GM21717 (cell line): Measurements from ENCODE around the gene DPP9.

Source experiments
- ATAC-seq: cut with Tn5 transposase; IDR thresholded peaks from one replicate; pipeline ENCODE4 v1.9.1; 2021; ENCODE audit warnings: mild to moderate bottlenecking, moderate library complexity; ENCODE audit not compliant: unreplicated experiment

Gene DPP9

DNA sequence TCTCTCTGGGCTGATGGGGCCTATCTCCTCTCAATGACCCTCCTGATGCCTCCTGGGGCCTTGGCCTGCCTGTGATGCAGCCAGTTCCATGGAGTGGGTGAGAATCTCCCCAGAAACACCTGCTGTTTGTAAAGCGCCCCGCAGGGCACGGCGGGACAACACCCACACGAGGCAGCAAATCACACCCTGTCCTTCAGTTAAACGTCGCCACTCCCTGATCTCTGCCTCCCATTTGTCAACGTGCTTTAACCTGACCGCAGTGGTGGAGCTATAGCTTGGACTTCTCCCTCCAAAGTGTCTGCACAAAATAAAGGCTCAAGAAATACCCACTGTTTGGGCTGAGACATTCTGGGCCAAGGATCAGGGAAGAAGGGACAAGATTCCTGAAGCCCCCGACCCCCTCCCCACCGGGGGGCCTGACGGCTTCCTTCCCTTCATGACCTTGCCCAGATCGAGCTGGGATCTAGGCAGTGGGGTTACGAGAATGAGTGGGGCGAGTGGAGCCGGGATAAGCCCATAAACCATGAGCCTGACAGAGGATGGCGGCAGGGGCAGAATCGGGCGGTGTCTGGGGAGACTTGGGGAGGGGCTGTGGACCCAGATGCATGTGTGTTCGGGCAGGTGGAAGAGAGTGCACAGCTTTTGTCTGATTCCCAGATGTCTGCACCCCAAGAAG lies 61.5 kb downstream of the DPP9 start:
- ATAC-seq = no peak

GRCh38 chr19:4660993-4661392 lies 62.6 kb downstream of the DPP9 start:
- no peak for ATAC-seq

- no peak for ATAC-seq
Observed at GRCh38 chr19:4660181-4660791, 63.4 kb downstream of the DPP9 start.

GRCh38 chr19:4657835-4658234 lies 65.8 kb downstream of the DPP9 start:
- ATAC-seq = no peak

GRCh38 chr19:4657262-4657661 lies 66.4 kb downstream of the DPP9 start:
- no peak for ATAC-seq

DNA sequence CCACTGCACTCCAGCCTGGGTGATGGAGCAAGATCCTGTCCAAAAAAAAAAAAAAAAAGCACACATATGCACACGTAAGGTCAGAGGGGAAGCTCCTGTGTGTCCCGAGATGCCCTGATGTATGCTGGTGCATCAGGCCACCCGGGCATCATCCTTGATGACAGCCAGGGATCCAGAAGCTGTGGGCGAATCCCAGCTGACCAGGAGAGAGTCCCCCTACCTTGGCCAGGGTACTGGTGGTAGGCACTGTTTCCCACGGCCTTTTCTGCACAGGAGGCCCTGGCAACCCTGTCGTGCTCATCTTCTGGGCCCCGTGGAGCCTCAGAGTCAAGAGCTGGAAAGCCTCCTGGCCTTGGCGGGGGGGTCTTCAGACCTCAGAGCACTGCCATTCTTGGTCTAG lies 67.5 kb downstream of the DPP9 start:
- ATAC-seq = no peak

- no peak for ATAC-seq
Observed at GRCh38 chr19:4654437-4655361, 68.9 kb downstream of the DPP9 start.

GRCh38 chr19:4653793-4654436 lies 69.7 kb downstream of the DPP9 start:
- ATAC-seq = no peak

- ATAC-seq = no peak
Observed at GRCh38 chr19:4652075-4652474, 71.6 kb downstream of the DPP9 start.

- ATAC-seq = no peak
Observed at GRCh38 chr19:4650159-4650558, 73.5 kb downstream of the DPP9 start.

- no peak for ATAC-seq
Observed at GRCh38 chr19:4649392-4650047, 74.1 kb downstream of the DPP9 start.

- no peak for ATAC-seq
Observed at GRCh38 chr19:4647676-4648644, 75.7 kb downstream of the DPP9 start.

- ATAC-seq = no peak
Observed at GRCh38 chr19:4645718-4646117, 77.9 kb downstream of the DPP9 start.

- no peak for ATAC-seq
Observed at GRCh38 chr19:4642625-4643024, 81.0 kb downstream of the DPP9 start.

DNA sequence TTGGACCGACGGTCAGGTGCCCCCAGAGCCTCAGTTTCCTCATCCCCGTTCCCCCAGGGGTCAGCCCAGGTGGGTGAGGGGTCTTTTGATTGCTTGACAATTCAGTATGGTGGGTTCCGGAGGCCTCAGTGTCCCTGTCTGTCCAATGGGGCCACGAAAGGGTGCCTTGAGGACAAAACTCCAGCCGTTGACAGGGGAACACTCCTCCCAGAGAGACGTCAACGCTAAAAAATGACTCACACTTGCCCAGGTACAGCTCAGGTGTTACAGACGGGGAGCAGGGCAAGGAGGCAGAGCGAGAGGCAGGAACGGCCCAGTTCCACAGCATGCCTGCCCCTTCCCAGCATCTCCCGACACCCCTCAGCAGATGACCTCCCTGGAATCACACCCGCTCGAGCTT lies 82.5 kb downstream of the DPP9 start:
- ATAC-seq = no peak

GRCh38 chr19:4640247-4641000 lies 83.2 kb downstream of the DPP9 start:
- ATAC-seq = no peak

- ATAC-seq = peak; percentile 4
Observed at GRCh38 chr19:4639531-4640246, 84.0 kb downstream of the DPP9 start.

GRCh38 chr19:4638828-4639530 lies 84.7 kb downstream of the DPP9 start, which contains the start of gene TNFAIP8L1:
TNFAIP8L1 (plus strand) TSS chr19:4639516; CDS start chr19:4651870, 12,354 bp downstream.
- ATAC-seq = peak; percentile 67
